A204.1 (cell line): ENCODE measurements around the gene ANO10.

Experiments used
- FAIRE-seq: peaks from 2 replicates; lab custom pipeline; 2012; peaks lifted over from hg19 to GRCh38; lab: Jason Lieb, UNC

ANO10 gene

GRCh38 chr3:43346978-43347749 lies 274.6 kb downstream of the ANO10 start:
- FAIRE-seq = no peak

- no peak for FAIRE-seq
These were observed 275.9 kb downstream of the ANO10 start for GRCh38 chr3:43345877-43346276.

GRCh38 chr3:43345246-43345645 lies 276.6 kb downstream of the ANO10 start:
- FAIRE-seq = no peak

GRCh38 chr3:43344520-43344919 lies 277.3 kb downstream of the ANO10 start:
- no peak for FAIRE-seq

- FAIRE-seq = no peak
These were observed 278.0 kb downstream of the ANO10 start for GRCh38 chr3:43343815-43344214.

GRCh38 chr3:43343185-43343584 lies 278.6 kb downstream of the ANO10 start:
- FAIRE-seq = no peak

GRCh38 chr3:43341788-43342187 lies 280.0 kb downstream of the ANO10 start:
- no peak for FAIRE-seq

GRCh38 chr3:43340403-43340802 lies 281.4 kb downstream of the ANO10 start:
- no peak for FAIRE-seq

GRCh38 chr3:43338295-43338694 lies 283.5 kb downstream of the ANO10 start:
- FAIRE-seq = no peak

- FAIRE-seq = no peak
These were observed 286.0 kb downstream of the ANO10 start for GRCh38 chr3:43335799-43336198.

- peak; percentile 6 for FAIRE-seq
These were observed 286.8 kb downstream of the ANO10 start for GRCh38 chr3:43334976-43335375.

GRCh38 chr3:43331381-43331780 lies 290.4 kb downstream of the ANO10 start:
- no peak for FAIRE-seq

- FAIRE-seq = no peak
These were observed 290.8 kb downstream of the ANO10 start for GRCh38 chr3:43330981-43331380.

- FAIRE-seq = no peak
These were observed 293.2 kb downstream of the ANO10 start for GRCh38 chr3:43328653-43329052.

GRCh38 chr3:43327582-43327979 lies 294.2 kb downstream of the ANO10 start:
- FAIRE-seq = no peak

- FAIRE-seq = no peak
These were observed 294.8 kb downstream of the ANO10 start for GRCh38 chr3:43326891-43327581.

- no peak for FAIRE-seq
These were observed 298.3 kb downstream of the ANO10 start for GRCh38 chr3:43323541-43323940.

GRCh38 chr3:43320288-43320687 lies 301.5 kb downstream of the ANO10 start:
- FAIRE-seq = no peak

- no peak for FAIRE-seq
These were observed 302.0 kb downstream of the ANO10 start for GRCh38 chr3:43319794-43320193.

- no peak for FAIRE-seq
These were observed 302.4 kb downstream of the ANO10 start for GRCh38 chr3:43319376-43319775.

GRCh38 chr3:43317461-43318316 lies 304.1 kb downstream of the ANO10 start:
- FAIRE-seq = no peak

- FAIRE-seq = no peak
These were observed 304.9 kb downstream of the ANO10 start for GRCh38 chr3:43316783-43317460.
